SK-N-SH (cell line): ENCODE data around the gene RPS6KA1.
"Not testable (repeated sequence)": the region's sequence is repeated elsewhere in the genome, so short reads cannot be mapped to it uniquely, and the experiment has no call there.

Experiments used
- CHD2 ChIP-seq: fragments of 150-350 bp; IDR thresholded peaks from 2 replicates; pipeline ENCODE4 v1.6.1; 2018; ENCODE audit warnings: low read length; ENCODE audit not compliant: partially characterized antibody
- CTCF ChIP-seq: fragments of 200-600 bp; sonication (generic); IDR thresholded peaks from 2 replicates; pipeline ENCODE4 v1.6.1; 2017; ENCODE audit warnings: antibody characterized with exemption, mild to moderate bottlenecking, moderate library complexity
- EP300 ChIP-seq, 2 experiments: IDR thresholded peaks; 2 replicates each; pipeline versions ENCODE4 v1.4.0 to v1.6.1; 2012; ENCODE audit warnings: borderline replicate concordance in 1 of 2, low read depth in 1 of 2, low read length in 1 of 2
- MXI1 ChIP-seq: IDR thresholded peaks from 2 replicates; pipeline ENCODE4 v1.6.1; 2012; ENCODE audit warnings: mild to moderate bottlenecking, low read depth, low read length, improper control_type of control experiment
- NFIC ChIP-seq: IDR thresholded peaks from 2 replicates; pipeline ENCODE4 v1.4.0; 2012; ENCODE audit warnings: borderline replicate concordance
- NRF1 ChIP-seq: IDR thresholded peaks from 2 replicates; pipeline ENCODE4 v1.6.1; 2012; ENCODE audit warnings: low read depth, mild to moderate bottlenecking, low read length
- PBX3 ChIP-seq: IDR thresholded peaks from 2 replicates; pipeline ENCODE4; 2012
- RAD21 ChIP-seq: IDR thresholded peaks from 2 replicates; pipeline ENCODE4 v1.6.1; 2012; ENCODE audit warnings: mild to moderate bottlenecking, low read length
- REST ChIP-seq: IDR thresholded peaks from 2 replicates; pipeline ENCODE4 v1.6.1; 2012; ENCODE audit warnings: mild to moderate bottlenecking, low read depth, low read length, moderate library complexity
- SIN3A ChIP-seq: IDR thresholded peaks from 2 replicates; pipeline ENCODE4 v1.6.1; 2012; ENCODE audit warnings: low read depth, mild to moderate bottlenecking, low read length, moderate library complexity, borderline replicate concordance
- TAF1 ChIP-seq: IDR thresholded peaks from 2 replicates; pipeline ENCODE4 v1.6.1; 2012; ENCODE audit warnings: low read depth, mild to moderate bottlenecking, low read length, moderate library complexity, borderline replicate concordance
- TCF12 ChIP-seq: IDR thresholded peaks from 2 replicates; pipeline ENCODE4 v1.4.0; 2012
- USF2 ChIP-seq: fragments of 150-350 bp; IDR thresholded peaks from 2 replicates; pipeline ENCODE4 v1.6.1; 2017; ENCODE audit warnings: antibody characterized with exemption, low read length, low read depth, borderline replicate concordance
- YY1 ChIP-seq: IDR thresholded peaks from 2 replicates; pipeline ENCODE4 v1.4.0; 2012; ENCODE audit warnings: low read depth, mild to moderate bottlenecking

- not testable (repeated sequence) for TF ChIP-seq CTCF; NFIC; EP300 (IDR thresholded peaks at IDR 0.05; ENCODE audit: borderline replicate concordance in 1 of 2, low read depth in 1 of 2, low read length in 1 of 2); REST; RAD21; USF2; CHD2; SIN3A; NRF1; MXI1; PBX3; TCF12; YY1; TAF1
These were observed 65.0 kb downstream of the RPS6KA1 start for GRCh38 chr1:26594593-26594992.
